Activated CD4-positive, alpha-beta T cell treated with anti-CD3 and anti-CD28 coated beads for 36 hours (primary cell): ENCODE results near the gene CUL1. TPM values are rescaled to one million over a fixed set of nuclear protein-coding genes. Genes with fewer than 3 reads are reported as not detected.

ENCODE experiments used
- ATAC-seq: fragments of 200-7000 bp; cut with Tn5 transposase; one replicate; pipeline ENCODE4 v1.10.0; 2021; ENCODE audit warnings: mild to moderate bottlenecking, moderate library complexity
- CTCF ChIA-PET: fragments of 350-600 bp; sonication (Branson Sonifier 250); formaldehyde crosslinking; loops from one replicate; lab custom pipeline; 2021; ENCODE audit warnings: antibody characterized with exemption; lab: Charles Lee
- POLR2A ChIA-PET: fragments of 350-600 bp; sonication (Branson Sonifier 250); formaldehyde crosslinking; loops from one replicate; lab custom pipeline; 2021; ENCODE audit warnings: antibody characterized with exemption, inconsistent platforms; lab: Charles Lee
- DNase-seq: peaks from one replicate; pipeline ENCODE4 v3.0.0-alpha.2; 2020
- H3K27ac Mint-ChIP-seq: one replicate; pipeline ENCODE4 v1.8.0; 2021; ENCODE audit warnings: mixed read lengths
- H3K27me3 Mint-ChIP-seq: one replicate; pipeline ENCODE4 v1.8.0; 2021; ENCODE audit warnings: mixed read lengths
- H3K36me3 Mint-ChIP-seq: one replicate; pipeline ENCODE4 v1.8.0; 2021; ENCODE audit warnings: low read depth, mixed read lengths
- H3K4me1 Mint-ChIP-seq: one replicate; pipeline ENCODE4 v1.8.0; 2021; ENCODE audit warnings: mixed read lengths
- H3K4me3 Mint-ChIP-seq: one replicate; pipeline ENCODE4 v1.8.0; 2021; ENCODE audit warnings: mild to moderate bottlenecking, moderate library complexity, mixed read lengths
- H3K9me3 Mint-ChIP-seq: one replicate; pipeline ENCODE4 v1.8.0; 2021; ENCODE audit warnings: low read depth, mixed read lengths
- intact Hi-C, 2 experiments: fragments of 100-400 bp; cut with DNase I in 1 of 2; cut with micrococcal nuclease in 1 of 2; formaldehyde crosslinking; loops; one replicate each; pipeline versions ENCODE4 v1.14.2 to v1.15.1; 2022 to 2024; cut with DNase I, micrococcal nuclease
- total RNA-seq, 2 experiments: library from RNA; stranded (reverse); gene quantifications; one replicate each; pipeline ENCODE4 v1.2.3, GENCODE V29; 2021

Gene CUL1
- total RNA-seq, 2 experiments from 2014 or later: 72.7 to 76.7 TPM

DNA sequence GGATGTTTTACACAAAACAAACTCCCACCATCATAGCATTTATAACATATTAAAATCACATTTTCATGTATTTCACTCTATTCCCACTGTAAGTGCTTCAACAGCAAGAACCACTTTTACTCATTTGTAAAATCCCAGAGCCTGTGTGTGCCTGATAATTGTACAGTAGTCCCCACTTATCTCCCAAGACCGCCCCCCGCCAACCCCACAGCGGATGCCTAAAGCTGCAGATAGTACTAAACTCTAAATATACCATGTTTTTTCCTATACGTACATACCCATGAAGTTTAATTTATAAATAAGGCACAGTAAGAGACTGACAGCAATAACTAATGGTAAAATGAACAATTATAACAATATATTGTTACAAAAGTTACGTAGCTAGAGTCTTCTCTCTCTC, 151.9 kb downstream of the CUL1 start:
- H3K9me3 Mint-ChIP-seq: no peaks in the 10 kb centered on the region
- intact Hi-C loops: no loop called here
- peaks cover 50% of the 10 kb centered on the region for H3K4me1 Mint-ChIP-seq
- ATAC-seq: no peak
- DNase-seq: no peak
- no peaks in the 10 kb centered on the region for H3K27me3 Mint-ChIP-seq
- ChIA-PET POLR2A (no interaction called here), CTCF (interaction anchor here (0.6 to 1.5 kb wide), 4 partner anchors 9 to 178 kb away, joined by 3 to 4 read pairs (median 3); partner anchors contain the start of gene PDIA4)
- peaks cover 8% of the 10 kb centered on the region for H3K36me3 Mint-ChIP-seq
- H3K4me3 Mint-ChIP-seq: no peak overlapping the region
- H3K27ac Mint-ChIP-seq: no peak overlapping the region

Other genes with a start within 250 kb of the CUL1 start
- not detected for gene C7orf33, start 108.1 kb upstream of the CUL1 start, total RNA-seq
- gene EZH2, start 185.4 kb downstream of the CUL1 start, total RNA-seq: 100 to 1,000 TPM; 117 to 126 TPM